Stimulated activated CD4-positive, alpha-beta T cell treated with anti-CD3 and anti-CD28 coated beads, Interleukin-1b, Interleukin-23, amount 100 ng/mL, for 1 hour (primary cell): Measurements from ENCODE around the gene CRELD2.

Experiments
- DNase-seq, 2 donors: peaks; one replicate each; pipeline ENCODE4 v3.0.0-alpha.2; 2020; ENCODE audit warnings: low read depth in 2 of 2

The CRELD2 gene

DNA sequence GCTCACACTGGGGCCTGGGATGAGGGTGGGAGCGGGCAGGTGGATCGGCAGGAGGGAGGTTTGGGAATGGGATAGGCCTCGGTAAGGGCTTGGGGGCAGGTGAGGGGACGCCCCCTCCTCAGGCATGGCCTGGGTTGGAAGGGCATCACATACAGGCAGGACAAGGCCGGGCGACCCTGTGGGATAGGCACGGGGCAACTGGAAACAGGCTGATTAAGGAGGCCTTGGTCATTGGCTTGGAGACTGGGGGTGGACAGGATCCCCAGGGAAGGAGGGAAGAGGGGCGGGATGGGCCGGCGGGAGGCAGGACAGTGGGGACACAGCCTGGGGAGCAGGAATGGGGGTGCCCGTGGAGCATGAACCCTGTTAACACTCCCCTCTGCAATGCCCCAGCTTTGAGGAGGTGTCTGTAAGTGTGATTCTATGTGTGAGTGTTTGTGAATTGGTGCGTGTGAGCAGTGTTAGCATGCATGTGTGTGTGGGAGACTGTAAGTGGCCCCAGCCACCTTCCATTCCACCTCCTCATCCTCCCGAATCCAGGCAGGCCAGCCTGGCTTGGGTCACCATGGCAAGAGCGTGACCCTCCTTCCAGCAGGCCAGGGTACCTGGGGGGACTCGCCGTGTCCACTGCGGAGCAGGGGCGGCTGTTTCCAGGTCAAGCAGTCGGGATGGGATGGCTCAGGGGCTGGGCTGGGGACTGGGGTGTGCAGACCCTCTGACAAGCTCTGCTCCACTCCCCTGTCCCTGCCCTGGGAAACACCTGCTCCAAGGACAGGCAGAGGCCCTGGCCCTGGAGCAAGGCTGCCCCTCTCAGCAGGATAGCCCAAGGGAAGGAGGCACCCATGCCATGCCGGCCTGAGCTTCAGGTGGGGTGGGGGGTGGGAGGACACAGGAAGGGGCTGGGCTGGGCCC, 38.7 kb downstream of the CRELD2 start:
- DNase-seq = no peak

DNA sequence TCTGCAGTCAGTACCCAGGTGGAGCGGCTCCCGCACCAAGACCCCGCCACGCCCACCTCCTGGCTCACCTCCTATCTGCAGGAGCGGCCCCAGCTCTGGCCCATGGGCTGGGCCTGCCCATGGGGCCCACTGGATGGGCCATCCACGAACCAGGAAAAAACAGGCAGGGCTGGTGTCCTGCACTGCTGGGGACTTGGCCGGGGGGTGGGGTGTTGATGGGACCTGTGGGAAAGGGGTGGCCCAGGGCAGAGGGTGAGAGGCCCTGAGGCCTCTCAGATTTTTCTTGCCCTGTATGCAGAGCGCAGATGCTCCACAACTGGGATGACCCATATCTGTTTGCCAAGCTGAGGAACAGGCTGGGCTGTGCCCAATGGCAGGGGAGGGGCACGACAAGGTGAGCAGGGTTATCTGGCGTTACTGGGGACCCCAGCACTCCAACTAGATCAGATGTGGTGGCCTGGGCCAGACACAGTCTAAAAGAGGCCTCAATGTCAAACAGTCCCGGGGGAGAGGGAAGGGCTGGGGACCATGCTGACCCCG, 39.5 kb downstream of the CRELD2 start:
- no peak for DNase-seq

DNA sequence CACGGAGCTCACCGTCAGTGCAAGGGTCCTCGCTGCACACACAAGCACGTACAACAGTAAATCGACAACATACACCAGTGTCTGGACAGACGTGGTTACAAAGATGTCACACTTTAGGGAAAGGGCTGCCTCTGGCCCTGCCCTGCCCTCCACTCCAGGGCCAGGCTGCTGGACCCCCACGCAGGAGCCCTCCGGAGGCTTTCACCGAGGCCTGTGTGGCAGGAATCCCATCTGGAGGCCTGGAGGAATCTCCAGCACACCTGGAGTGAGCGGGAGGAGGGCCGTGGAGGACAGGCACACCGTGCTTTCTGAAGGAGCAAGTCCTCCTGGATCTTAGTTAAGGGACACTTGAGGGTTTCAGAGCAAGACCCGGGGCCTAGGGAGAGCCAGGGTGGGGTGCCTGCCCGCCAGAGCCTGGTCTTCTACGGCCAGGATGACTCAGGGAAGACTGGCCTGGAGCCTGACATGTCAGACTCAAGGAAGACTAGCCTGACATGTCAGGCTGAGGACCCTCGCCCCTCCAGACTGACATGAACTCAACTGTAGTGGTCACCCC, 40.0 kb downstream of the CRELD2 start:
- DNase-seq = no peak

DNA sequence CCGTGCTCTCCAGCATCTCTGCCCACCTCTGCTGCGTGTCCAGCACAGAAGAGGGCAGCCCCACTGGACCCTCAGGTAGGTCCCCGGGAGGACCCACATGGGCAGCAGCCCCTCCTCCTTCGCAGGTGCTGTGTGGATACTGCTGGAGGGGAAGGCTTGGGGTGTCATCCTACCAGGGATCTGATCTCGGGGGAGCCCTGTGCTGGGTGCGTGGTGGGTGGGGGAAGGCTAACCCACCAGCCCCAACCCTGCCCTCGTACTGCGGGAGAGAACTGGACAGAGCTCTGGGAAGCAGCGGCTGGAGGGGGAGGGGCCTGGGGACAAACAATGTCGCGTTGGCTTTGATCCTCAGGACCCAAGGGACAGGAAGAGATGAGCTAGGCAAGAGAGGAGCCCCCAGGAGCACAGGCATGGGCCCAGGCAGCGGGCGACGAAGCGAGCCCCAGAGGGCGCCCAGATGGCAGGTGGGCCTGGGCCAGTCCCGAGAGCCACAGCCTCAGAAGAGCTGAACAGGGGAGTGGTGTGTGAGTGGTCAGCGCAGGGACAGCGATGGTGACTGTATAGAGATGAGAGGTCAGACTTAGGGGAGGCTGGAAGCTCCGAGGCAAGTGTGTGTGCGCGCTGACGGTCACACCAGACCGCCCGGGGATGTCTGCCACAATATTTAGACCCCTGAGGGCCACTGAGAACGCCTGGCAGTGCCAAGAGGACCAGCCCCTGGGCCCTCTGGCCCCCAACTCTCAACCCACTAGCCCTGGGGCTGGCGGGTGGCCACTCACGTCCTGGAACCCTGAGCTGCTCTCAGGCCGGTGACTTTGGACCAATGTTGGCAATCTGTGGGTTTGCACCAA, 40.7 kb downstream of the CRELD2 start:
- no peak for DNase-seq

DNA sequence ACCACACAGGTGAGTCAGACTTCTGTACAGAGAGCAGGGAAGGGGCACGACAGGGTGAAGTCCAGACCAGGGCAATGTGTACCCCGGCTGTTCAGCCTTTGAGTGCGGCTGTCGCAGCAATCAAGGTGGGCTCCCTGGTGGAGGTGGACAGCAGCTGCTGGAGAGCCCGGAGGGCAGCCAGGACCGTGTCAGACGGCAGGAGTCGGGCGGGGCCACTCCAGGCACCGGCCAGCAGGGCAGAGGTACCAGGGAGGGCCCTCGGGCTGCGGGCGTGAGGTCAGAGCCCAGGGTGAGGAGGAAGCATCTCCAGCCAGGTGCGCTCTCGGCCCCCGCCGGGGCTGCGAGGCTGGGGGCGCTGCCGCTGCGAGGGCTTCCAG, 41.3 kb downstream of the CRELD2 start:
- no peak for DNase-seq

DNA sequence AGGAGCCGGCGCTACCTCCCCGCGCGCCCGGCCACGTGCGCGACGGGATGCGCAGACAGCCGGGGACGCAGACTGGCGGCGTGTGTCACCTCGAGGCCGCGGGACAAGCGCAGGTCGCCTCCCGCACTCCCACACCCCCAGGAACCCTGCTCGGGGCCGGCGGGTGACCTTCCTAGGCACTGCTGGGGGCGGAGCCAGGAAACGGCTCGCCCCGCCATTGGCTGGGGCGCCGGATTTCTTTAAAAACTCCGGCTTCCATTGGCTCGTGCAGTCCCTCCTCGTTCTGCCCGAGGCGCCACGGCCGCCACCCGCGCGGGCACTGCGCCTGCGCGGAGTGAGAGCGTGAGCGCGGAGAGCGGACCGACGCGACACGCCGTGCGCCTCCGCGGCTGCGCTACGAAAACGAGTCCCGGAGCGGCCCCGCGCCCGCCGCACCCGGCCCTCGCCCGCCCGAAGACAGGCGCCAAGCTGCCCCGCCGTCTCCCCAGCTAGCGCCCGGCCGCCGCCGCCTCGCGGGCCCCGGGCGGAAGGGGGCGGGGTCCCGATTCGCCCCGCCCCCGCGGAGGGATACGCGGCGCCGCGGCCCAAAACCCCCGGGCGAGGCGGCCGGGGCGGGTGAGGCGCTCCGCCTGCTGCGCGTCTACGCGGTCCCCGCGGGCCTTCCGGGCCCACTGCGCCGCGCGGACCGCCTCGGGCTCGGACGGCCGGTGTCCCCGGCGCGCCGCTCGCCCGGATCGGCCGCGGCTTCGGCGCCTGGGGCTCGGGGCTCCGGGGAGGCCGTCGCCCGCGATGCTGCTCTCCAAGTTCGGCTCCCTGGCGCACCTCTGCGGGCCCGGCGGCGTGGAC, 41.9 kb downstream of the CRELD2 start, which contains the start of gene PIM3:
Gene PIM3 (plus strand): TSS at position 614 of the 846 bp plus-strand sequence. CDS start 176 bp downstream, at position 790.
- DNase-seq = peak; percentile 79 to 89

DNA sequence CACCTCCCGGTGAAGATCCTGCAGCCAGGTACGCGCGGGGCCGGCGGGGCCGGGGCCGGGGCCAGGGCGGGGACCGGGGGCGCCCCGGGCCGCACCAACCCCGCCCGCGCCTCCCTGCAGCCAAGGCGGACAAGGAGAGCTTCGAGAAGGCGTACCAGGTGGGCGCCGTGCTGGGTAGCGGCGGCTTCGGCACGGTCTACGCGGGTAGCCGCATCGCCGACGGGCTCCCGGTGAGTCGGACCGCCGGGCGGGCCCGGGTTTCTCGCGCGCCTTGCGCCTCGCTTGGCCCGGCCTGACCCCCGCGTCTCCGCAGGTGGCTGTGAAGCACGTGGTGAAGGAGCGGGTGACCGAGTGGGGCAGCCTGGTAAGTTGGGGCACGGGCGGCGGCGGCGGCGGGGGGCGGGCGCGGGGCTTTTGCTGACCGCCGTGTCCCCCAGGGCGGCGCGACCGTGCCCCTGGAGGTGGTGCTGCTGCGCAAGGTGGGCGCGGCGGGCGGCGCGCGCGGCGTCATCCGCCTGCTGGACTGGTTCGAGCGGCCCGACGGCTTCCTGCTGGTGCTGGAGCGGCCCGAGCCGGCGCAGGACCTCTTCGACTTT, 42.7 kb downstream of the CRELD2 start:
- no peak for DNase-seq

DNA sequence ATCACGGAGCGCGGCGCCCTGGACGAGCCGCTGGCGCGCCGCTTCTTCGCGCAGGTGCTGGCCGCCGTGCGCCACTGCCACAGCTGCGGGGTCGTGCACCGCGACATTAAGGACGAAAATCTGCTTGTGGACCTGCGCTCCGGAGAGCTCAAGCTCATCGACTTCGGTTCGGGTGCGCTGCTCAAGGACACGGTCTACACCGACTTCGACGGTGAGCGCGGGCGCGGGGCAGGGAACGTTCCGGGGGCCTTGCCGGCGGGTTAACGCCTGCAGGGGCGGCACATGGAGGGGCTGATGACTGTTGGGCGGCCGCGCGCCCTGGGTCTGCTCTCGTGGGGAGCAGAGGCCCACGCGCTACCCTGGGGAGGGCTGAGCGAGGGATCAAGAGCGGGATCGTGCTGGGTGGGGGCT, 43.2 kb downstream of the CRELD2 start:
- no peak for DNase-seq

DNA sequence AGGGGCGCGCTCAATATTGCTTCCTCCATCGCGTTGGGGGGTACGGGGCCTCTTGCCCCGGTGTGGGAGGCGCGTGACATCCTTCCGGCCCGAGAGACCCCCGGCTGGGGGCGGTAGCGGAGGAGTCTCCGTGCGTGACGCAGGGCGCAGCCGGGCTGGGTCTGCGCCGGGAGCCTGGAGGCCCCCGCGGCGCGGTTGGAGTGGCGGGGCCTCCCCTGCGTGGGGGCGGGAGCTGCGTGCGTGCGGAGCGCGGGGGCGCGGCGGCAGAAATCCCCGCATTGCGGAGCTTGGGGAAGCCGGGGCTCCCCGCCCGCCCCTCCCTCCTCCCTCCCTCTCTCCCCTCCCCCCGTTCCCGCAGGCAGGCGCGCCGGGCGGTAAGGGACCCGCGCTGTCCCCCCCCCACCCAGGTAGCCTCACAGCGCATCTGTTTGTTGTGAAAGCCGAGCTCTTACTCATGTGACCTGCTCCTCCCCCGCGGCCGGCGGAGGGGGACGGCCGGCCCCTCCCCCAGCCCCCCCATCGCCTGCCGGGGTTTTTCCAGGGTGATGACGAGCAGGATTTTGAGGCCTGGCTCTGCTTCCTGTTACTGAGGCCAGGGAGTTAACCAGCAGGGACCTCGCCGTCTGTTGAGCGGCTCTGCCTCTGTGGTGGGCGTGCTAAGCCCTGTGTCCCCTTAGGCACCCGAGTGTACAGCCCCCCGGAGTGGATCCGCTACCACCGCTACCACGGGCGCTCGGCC, 43.7 kb downstream of the CRELD2 start:
- DNase-seq = peak; percentile 64 to 91

DNA sequence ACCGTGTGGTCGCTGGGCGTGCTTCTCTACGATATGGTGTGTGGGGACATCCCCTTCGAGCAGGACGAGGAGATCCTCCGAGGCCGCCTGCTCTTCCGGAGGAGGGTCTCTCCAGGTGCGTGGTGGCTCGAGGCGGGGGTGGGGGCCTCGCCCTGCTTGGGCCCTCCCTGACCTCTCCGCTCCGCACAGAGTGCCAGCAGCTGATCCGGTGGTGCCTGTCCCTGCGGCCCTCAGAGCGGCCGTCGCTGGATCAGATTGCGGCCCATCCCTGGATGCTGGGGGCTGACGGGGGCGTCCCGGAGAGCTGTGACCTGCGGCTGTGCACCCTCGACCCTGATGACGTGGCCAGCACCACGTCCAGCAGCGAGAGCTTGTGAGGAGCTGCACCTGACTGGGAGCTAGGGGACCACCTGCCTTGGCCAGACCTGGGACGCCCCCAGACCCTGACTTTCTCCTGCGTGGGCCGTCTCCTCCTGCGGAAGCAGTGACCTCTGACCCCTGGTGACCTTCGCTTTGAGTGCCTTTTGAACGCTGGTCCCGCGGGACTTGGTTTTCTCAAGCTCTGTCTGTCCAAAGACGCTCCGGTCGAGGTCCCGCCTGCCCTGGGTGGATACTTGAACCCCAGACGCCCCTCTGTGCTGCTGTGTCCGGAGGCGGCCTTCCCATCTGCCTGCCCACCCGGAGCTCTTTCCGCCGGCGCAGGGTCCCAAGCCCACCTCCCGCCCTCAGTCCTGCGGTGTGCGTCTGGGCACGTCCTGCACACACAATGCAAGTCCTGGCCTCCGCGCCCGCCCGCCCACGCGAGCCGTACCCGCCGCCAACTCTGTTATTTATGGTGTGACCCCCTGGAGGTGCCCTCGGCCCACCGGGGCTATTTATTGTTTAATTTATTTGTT, 44.6 kb downstream of the CRELD2 start:
- DNase-seq = no peak

DNA sequence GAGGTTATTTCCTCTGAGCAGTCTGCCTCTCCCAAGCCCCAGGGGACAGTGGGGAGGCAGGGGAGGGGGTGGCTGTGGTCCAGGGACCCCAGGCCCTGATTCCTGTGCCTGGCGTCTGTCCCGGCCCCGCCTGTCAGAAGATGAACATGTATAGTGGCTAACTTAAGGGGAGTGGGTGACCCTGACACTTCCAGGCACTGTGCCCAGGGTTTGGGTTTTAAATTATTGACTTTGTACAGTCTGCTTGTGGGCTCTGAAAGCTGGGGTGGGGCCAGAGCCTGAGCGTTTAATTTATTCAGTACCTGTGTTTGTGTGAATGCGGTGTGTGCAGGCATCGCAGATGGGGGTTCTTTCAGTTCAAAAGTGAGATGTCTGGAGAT, 45.2 kb downstream of the CRELD2 start:
- DNase-seq = no peak

DNA sequence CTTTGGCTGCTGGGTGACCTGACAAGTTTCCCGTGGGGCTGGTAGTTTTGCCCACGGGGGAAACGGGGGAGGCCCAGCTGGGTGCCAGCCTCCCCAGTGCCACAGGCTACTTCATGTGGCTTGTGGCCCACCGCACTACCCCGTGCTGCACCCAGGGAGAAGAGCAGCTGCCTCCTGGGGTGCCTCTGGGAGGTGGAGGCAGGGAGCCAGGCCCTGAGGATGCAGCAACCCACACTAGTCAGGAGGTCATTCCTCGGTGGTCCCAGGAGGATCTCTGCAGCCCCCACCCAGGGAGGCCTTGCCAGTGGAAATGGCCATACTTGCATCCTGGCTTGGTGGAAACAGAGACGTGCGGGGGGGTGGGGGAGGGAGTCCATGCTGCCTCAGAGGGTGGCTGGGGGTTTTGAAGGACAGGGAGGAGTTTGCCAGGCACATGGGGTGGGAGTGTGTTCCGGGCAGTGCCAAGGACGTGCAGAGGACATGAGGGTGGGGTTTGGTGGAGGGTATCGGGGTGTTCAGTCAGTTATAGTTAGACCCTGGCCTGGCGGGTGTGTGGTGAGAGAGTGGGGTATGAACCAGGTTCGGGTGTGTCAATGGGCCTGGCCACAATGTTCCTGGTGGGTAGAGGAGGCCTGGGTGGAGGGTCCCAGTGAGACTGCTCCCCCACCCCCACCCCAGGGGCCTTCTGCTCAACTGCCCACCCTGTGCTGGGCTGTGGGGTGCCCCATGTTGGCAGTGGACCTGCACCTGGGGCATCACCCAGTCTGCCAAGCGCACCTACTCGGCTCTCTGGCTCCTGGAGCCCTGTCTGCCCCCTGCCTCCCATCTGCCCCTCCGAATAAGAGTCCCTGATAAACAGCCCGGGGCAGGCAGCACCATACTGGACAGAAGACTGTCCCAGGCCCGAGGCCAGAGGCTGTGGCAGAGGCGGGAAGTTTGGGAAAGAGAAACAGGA, 46.0 kb downstream of the CRELD2 start:
- DNase-seq = no peak

DNA sequence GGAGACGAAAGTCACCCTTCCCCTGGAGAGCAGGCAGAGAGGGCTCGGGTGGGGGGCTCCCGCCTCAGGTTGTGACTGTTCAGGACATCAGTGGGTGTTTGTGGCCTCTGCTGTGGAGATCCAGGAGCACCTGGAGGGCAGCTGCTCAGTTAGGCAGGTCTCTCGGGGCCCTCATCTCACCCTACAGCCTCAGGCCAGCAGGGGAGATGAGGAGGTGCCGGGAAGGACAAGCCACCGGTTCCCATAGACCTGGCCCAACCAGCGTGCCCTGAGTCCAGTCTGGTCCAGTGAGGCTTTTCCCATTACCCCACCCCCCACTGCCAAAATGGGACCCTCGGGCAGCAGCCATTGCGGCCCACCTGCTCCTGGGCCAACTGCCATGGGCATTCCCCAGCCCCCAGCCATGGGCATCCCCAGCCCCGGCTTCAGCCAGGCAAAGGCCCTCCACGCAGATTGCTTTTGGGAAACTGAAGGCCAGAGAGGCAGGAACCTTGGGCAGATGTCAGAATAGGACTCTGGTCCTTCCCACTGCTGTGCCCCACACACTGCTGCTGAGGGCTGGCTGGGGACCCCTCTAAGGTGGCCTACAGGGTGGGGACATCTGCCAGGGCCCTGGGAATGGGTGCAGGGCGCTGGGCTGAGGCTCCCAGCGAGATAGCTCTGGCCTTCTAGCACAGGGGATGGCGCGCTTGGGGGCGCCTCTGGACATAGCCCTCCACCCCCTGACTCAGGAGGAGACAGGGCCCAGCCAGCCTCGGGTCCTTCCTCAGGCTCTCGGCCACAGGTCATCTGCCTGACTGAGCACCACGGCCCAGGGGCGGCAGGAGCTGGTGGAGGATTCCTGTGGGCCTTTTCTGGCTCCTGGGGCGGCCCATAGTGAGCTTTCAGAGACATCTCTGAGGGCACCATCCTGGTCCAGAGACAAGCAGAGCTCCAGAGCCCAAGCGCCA, 46.9 kb downstream of the CRELD2 start:
- no peak for DNase-seq

DNA sequence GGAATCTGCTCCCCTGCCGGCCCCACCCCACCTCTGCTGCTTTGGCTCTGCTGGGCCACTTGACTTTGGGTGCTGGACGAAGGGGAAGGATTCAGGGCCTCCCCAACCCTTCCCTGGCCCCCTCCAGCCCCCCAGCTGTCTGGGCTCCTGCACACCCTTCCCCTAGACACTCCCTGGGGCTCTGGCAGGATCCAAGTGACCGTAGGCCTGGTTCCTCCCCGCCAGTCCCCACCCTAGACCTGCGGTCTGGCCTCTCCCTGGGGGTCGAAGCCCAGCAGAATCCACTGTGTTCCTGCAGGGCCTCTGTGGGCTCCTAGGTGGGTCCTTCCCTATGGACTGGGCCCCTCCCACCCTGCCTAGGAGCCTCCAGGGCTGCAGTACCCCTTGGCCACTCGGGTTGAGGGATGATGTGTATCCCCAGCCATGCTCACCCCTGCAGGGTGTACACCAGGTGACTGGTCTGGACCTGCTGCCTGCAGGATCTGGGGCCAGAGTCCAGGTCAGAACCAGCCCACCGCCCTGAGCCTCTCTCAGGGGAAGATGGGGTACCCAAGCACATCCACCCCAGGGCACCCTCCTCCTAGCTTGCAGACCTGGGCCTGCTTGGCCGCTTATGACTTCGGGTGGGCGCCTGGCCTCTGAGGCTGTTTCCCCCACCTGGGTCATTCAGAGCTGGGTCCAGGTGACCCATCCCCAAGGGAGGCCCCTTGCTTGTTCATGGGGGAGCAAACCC, 47.8 kb downstream of the CRELD2 start:
- DNase-seq = no peak

DNA sequence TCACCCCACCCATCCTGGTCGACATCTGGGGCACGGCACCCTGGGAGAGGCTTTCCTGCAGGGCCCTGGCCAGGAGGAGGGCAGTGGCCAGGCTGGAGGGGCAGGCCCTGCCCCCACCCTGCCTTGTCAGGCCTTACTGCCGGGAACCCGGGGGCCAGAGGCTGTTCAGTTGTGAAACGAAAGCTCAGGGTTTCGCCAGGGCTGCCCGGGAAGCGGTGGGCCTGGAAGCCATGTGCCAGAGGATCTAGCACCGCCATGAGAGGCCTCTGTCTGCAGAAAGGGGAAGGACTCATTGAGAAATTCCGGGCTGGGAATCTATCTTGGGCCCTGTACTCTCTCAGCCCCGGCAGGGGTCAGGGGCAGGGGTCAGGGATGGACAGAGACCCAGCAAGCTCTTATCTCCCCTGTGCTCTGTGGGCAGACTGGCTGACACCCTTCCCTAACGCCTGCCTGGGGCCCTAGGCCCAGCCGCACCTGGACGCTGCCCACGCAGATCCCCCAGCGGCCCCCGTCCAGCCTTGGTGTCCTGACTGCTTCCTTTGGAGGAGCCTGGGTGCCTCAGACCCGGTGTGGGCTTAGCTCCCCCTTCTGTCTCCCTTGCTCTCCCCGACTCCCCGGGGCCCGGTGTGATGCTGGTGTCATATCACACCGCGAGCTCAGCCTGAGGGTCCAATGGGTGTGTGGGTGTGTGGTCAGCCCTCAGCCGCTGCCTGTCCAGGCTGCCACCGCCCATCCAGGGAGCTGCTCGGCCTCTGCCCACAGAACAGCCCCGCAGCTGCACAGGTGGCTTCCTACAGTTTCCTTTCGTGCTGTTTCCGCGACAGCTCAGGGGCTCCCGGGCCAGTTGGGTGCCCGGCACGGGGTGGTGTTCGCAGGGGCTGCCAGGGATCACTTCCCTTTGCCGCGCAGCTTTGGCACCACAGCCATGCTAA, 48.6 kb downstream of the CRELD2 start:
- no peak for DNase-seq
